TTC549 (cell line): ENCODE measurements around the gene ATRIP.
"Not testable (repeated sequence)": the region's sequence is repeated elsewhere in the genome, so short reads cannot be mapped to it uniquely, and the experiment has no call there.

ENCODE experiments used
- FAIRE-seq: peaks from 2 replicates; lab custom pipeline; 2012; peaks lifted over from hg19 to GRCh38; lab: Jason Lieb, UNC

ATRIP gene

DNA sequence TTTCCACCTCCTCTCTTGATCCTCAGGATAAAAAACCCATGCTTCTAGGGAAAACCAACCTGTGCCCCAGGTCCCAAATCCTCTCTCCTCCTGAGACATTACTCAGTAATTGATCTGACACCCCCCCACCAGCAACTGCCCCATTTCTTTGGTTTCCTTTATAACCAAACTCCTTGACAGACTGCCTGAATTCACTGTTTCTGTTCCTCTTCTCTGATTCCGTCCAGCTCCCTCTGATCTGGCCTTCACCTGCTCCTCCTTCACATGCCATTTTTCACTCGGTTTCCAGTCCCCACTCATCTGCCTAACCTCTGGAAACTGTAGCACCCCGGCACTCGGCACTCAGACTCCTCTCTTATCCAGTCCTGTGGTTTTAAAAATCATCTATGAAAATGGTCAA lies 8.7 kb upstream of the ATRIP start:
- FAIRE-seq: no peak

DNA sequence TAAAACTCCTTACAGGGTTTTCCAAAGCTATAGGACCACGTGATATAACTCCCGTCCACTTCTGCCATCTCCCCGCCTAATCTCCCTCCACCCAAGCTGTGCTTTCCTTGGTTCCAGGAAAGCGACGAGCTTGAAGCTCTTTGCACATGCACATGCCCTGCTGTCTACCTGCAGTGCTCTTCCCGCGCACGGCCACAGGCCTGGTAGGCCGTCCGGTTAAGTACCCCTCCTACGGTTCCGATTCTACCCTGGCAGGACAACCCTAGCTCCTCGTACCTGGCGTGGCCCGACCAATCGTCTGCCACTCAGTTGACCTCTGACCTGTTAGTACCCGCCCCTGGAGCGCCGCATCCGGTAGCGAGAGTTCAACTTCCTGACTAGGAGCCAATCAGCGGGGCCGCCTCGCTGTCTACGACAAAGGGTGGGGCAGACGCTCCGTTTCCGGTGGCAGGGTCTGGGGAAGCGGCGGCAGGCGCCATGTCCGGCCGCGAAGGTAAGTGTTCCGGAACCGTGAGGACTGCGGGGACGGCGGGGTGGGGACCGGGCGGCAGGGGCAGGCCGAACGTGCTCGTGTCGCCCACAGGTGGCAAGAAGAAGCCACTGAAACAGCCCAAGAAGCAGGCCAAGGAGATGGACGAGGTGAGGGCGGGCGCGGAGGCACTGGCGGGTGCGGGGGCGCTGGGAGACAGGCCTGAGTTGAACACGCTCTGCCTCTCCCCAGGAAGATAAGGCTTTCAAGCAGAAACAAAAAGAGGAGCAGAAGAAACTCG lies 6.5 kb upstream of the ATRIP start, which contains the start of the genes CCDC51 and TMA7:
Gene CCDC51 (minus strand): TSS at position 300 of the 770 bp plus-strand sequence. CDS start 4,991 bp downstream, outside the sequence.
Gene TMA7 (plus strand): TSS at position 438 of the 770 bp plus-strand sequence. CDS start 40 bp downstream, at position 478.
- FAIRE-seq: peak; percentile 77

DNA sequence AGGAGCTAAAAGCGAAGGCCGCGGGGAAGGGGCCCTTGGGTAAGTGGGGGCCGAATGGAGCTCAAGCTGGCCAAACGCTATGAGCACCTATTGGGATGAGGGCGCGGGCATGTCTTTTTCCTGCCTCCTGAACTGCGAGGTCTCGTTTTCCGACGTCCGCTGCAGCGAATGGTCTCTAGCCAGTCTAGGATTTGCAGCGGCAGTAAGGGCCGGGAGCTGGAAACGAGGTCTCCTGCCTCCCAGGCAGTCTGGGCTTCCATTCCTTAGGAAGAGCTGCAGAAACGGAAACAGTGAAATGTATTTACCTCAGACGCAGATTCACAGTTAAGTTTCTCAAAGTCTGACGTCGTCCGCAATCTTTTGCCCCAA lies 6.0 kb upstream of the ATRIP start:
- no peak for FAIRE-seq

DNA sequence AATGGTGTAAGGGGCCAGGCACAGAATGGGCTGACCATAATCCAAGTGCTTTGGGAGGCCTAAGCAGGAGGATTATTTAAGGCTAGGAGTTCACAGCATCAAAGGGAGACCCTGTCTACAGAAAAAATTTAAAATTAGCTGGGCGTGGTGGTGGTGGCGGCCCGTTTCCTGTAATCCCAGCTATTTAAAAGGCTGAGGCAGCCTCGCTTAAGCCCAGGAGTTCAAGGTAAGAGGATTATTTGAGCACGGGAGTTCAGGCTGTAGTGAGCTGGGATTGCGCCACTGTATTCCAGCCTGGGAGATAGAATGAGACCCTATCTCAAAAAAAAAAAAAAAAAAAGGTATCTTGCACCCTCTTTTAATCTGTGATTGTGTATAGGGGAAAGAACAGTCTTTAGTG lies 4.6 kb upstream of the ATRIP start:
- FAIRE-seq: no peak

DNA sequence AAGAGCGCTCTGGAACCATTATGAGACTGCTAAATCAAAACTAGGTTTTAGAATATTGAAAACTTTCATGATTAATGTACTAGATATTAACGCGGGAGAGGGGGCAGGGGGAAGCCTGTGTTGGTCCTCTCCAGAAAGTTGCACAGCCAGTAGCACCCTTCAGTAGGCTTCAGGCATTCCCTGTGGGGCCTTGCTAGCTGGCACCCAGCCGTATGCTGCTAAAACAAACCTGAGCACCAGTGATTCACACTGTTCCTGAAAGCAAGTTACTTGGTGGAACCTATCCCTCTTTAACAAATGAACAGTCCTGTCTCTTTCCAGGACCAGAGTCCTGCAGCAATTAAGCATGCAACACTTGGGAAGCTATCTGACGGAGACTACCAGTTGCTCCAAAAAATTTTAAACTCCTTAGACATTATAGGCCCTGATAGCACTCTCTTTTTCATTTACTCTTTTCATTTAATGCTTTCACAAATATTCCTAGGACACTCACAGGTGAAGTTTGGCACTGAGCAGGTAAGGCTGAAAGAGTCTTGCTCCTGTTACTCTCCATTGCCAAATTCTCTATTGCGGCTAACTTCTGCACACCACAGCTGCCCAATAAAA lies 1.2 kb upstream of the ATRIP start:
- no peak for FAIRE-seq

DNA sequence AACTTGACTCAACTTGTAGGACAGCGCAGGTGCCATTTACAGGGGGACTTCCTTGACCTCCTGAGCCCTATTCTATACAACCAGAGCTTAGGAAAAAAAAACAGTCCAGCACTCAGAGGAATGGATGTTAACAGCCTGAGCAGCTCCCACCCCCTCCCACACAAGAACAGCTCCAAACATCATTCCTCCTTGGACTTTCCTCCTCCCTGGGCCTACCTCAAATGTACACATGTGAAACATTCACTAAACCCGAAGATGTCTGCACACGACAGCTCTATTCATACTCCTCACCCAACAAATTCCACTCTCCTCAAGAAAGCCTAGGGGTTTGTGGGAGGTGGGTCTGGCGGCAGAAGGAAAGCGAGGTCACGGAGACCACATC lies 503 bp upstream of the ATRIP start:
- FAIRE-seq: no peak

DNA sequence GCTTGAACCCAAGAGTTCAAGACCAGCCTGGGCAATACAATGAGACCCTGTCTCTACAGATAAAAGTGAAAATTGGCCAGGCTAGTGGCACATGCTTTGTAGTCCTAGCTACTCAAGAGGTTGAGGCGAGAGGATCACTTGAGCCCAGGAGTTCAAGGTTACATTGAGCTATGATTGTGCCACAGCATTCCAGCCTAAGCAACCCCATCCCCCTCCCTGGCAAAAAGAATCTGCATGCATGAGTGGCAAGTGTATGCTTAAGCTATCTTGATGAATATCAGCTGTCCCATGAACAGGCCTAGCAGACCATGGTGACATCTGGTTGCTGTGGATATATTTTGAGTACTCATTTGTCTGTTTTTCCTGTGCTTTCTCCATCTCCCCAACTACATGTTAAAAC lies 4.7 kb downstream of the ATRIP start:
- no peak for FAIRE-seq

DNA sequence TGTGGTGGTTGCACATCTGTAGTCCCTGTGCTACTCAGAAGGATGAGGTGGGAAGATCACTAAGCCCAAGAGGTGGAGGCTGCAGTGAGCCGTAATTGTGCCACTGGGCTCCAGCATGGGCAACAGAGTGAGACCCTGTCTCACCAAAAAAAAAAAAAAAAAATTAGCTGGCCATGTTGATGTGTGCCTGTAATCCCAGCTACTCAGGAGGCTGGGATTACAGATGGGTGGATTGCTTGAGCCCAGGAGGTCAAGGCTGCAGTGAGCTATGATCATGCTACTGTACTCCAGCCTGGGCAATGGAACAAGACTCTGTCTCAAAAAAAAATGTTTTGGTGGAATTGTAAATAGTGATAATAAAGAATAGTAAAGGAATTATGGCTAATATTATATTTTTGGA lies 9.9 kb downstream of the ATRIP start:
- FAIRE-seq: no peak

DNA sequence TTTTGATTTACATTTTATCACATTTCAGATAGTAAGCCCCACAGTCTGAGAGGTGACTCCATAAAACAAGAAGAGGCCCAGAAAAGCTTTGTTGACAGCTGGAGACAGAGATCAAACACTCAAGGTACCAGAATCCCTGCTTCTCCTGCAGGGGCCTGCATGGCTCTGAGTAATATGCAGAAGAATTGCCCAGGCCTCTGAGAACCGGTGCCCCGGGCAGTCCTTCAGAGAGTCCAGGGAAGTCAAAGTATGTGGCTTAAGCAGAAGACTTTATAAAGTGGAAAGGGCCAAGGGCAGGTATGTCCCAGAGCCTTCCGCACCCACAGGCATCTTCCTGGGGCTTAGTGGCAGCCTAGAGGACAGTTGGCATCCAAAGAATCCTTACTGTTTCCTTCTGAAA lies 12.8 kb downstream of the ATRIP start:
- no peak for FAIRE-seq

DNA sequence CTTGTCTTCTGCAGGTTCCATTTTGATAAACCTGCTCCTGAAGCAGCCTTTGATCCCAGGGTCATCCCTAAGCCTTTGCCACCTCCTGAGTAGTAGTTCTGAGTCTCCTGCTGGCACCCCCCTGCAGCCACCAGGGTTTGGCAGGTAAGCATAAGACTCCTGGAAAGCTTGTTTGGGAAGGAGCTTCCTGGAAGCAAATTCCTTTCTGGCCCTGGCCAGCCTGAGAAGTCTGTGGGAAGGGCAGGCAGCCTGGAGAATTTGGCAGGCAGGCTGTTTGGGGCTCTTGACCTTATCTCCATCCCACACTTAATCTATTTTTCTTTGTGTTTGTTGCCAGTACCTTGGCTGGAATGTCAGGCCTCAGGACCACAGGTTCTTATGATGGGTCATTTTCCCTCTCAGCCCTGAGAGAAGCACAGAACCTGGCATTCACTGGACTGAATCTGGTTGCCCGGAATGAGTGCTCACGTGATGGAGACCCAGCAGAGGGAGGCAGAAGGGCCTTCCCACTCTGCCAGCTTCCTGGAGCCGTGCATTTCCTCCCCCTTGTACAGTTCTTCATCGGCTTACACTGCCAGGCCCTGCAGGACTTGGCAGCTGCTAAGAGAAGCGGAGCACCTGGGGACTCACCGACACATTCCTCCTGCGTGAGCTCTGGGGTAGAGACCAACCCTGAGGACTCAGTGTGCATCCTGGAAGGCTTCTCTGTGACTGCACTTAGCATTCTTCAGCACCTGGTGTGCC lies 13.4 kb downstream of the ATRIP start:
- no peak for FAIRE-seq

DNA sequence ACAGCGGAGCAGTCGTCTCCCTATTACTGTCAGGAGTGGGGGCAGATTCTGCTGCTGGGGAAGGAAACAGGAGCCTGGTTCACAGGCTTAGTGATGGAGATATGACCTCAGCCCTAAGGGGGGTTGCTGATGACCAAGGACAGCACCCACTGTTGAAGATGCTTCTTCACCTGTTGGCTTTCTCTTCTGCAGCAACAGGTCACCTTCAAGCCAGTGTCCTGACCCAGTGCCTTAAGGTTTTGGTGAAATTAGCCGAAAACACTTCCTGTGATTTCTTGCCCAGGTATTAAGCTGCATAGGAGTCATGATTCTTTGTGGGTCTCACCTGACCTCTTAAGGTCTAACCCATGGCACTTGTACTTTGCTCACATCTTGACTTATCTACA lies 14.0 kb downstream of the ATRIP start:
- FAIRE-seq: no peak

DNA sequence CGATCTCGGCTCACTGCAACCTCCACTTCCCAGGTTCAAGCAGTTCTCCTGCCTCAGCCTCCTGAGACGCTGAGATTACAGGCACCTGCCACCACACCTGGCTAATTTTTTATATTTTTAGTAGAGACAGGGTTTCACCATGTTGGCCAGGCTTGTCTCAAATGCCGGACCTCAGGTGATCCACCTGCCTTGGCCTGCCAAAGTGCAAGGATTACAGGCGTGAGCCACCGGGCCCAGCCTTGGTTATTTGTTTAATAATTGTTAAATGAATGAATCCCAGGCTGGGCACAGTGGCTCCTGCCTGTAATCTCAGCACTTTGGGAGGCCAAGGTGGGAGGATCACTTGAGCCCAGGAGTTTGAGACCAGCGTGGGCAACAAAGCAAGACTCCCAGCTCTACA lies 15.2 kb downstream of the ATRIP start:
- FAIRE-seq: not testable (repeated sequence)

DNA sequence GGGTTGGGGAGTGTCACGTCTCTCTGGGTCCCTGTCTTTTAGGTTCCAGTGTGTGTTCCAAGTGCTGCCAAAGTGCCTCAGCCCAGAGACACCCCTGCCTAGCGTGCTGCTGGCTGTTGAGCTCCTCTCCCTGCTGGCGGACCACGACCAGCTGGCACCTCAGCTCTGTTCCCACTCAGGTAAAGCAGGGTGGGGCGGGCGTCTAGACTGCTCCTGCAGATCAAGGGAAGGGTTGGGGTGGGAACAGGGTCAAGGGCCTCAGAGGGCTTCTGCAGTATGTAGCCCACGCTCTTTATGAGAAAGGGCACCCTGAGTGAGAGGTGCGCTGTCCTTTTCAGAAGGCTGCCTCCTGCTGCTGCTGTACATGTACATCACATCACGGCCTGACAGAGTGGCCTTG lies 17.2 kb downstream of the ATRIP start:
- no peak for FAIRE-seq

DNA sequence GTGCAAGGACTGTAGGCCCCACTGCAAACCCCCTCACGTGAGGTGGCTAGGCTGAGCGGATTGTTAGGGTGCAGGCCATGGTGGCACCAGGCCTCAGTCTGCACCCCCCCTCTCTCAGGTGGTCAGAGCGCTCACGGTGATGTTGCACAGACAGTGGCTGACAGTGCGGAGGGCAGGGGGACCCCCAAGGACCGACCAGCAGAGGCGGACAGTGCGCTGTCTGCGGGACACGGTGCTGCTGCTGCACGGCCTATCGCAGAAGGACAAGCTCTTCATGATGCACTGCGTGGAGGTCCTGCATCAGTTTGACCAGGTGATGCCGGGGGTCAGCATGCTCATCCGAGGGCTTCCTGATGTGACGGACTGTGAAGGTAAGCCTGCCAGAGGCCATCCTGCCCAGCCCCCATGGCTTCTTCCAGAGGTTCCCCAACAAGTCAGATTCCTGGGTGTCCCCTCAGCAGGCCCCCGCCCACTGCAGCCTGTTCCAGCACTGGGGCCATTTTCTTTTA lies 18.2 kb downstream of the ATRIP start:
- no peak for FAIRE-seq

DNA sequence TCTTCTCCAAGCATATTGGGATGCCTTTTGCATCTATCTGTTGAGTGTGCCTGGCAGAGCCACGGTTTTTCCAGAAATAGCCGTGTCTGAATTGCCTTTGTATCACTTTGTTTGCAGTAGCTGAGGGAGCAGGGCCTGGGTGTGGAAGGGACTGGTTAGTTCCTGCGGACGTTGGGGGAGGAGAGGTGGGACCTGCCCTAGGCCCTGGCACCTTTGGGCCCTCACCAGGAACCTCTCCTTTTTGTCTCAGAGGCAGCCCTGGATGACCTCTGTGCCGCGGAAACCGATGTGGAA lies 18.6 kb downstream of the ATRIP start:
- FAIRE-seq: no peak

DNA sequence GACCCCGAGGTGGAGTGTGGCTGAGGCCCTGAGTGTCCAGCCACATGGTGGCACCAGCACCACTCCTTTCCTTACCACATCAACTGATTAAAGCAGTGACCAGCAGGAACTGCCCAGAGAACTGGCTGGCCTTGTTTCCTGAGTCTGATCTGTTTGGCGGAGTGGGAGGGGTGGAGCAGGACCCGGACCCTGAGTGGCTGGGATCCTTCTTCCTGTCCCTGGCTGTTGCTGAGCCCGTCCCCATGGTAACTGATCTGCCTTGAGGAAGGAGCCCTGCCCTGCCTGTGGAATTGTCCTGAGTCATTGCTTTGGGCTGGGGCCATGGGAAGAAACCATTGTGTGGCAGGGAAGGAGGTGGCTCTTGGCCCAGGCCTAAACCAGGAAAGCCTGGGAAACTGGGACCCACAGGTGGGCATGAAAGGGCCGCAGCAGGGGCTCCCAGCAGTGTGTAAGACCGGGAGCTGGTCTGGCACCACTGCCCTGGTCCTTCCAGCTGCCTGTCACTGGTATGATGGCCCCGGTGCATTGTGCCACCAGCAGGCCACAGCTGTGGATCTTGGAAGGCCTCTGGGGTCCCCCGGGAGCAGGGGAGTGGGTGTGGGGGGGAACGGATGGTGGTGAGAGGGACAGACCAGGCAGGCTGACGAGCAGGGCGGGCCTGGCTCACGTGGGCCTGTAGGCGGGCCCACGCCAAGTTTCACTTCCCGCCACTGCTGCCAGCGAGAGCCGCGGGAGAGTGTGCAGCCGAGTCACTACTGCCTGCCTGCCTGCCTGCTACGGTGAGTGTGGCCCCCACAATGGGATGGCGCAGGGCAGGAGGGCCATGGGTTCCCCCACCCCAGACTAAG lies 19.2 kb downstream of the ATRIP start:
- peak; percentile 87 for FAIRE-seq

DNA sequence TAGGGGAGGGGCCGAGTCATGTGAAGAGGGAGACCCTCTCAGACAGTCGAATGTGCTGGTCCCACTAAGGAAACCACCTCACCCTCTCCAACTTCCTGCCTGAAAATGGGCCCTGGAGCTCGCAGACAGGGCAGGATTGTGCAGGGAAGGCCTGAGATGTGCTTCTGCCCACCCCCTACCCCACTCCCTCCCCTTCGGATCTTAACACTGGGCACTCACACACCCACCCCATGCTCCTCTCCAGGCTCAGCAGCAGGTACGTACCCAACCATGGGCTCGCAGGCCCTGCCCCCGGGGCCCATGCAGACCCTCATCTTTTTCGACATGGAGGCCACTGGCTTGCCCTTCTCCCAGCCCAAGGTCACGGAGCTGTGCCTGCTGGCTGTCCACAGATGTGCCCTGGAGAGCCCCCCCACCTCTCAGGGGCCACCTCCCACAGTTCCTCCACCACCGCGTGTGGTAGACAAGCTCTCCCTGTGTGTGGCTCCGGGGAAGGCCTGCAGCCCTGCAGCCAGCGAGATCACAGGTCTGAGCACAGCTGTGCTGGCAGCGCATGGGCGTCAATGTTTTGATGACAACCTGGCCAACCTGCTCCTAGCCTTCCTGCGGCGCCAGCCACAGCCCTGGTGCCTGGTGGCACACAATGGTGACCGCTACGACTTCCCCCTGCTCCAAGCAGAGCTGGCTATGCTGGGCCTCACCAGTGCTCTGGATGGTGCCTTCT lies 20.0 kb downstream of the ATRIP start:
- no peak for FAIRE-seq

DNA sequence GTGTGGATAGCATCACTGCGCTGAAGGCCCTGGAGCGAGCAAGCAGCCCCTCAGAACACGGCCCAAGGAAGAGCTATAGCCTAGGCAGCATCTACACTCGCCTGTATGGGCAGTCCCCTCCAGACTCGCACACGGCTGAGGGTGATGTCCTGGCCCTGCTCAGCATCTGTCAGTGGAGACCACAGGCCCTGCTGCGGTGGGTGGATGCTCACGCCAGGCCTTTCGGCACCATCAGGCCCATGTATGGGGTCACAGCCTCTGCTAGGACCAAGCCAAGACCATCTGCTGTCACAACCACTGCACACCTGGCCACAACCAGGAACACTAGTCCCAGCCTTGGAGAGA lies 20.5 kb downstream of the ATRIP start:
- no peak for FAIRE-seq

DNA sequence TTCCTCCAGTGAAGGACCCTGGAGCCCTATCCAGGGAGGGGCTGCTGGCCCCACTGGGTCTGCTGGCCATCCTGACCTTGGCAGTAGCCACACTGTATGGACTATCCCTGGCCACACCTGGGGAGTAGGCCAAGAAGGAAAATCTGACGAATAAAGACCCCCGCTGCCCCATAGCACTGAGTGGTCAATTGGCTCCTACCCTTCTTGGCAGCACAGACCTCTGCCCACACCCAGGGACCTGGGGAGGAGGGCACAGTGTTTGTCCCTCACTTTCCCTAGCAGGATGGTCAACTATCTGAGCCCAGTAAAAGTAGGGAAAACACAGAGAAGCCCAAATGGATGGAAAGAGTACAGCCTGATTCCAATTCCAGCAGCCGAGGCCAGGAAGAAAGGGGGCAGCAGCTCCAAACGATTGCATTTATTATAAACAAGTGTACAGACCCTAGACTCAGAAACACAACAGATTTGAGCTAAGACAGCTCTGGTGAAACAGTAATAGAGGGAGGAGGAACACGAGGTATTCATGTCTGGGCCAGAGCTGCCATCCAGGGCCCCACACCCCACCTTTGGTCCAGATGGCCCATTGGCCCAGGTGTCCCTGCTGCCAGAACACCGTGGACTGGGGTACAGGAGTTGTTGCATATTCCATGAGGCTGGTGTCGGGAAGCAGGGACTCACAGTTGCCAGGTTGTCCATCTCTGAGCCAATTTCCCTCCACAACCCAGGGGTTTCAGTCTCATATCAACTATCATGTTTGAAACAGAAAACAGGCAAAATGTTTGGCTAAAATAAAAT lies 21.1 kb downstream of the ATRIP start:
- FAIRE-seq: no peak

DNA sequence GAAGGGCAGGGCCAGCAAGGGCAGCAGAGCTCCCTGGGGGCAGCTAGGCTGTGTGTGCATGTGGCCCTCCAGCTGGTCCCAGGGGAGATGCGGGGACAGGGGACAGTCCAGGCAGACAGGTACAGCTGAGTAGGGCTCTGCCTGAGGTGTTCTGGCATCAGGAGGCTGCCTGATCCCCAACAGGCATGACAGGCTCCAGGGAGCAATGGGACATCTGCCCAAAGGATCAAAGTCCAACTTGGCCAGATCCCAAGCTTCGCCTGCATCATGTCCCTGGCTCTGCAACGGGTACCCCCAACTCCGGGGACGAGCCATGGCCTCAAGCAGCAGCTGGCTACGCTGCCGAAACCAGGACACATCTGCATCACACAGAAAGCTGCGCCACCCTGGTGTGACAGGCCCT lies 21.8 kb downstream of the ATRIP start:
- FAIRE-seq: no peak
